Trophoblast cell (in vitro differentiated cells and primary cell): ENCODE results near the gene INTS1.

Experiments used
- DNase-seq, 2 donors: peaks; one replicate each; pipeline ENCODE4 v3.0.0-alpha.2; 2016
- H2AFZ ChIP-seq: 2 replicates; pipeline ENCODE4 v1.6.1; 2013; ENCODE audit warnings: low read length, moderate library complexity, mild to moderate bottlenecking; ENCODE audit not compliant: insufficient read depth, poor library complexity
- H2AK5ac ChIP-seq: 2 replicates; pipeline ENCODE4 v1.6.1; 2013; ENCODE audit warnings: mild to moderate bottlenecking, low read length
- H2BK120ac ChIP-seq: 2 replicates; pipeline ENCODE4 v1.6.1; 2013; ENCODE audit warnings: low read length, mild to moderate bottlenecking, moderate library complexity; ENCODE audit not compliant: insufficient read depth, poor library complexity
- H2BK12ac ChIP-seq: 2 replicates; pipeline ENCODE4 v1.6.1; 2013; ENCODE audit warnings: mild to moderate bottlenecking, low read length, moderate library complexity
- H2BK5ac ChIP-seq: 2 replicates; pipeline ENCODE4 v1.6.1; 2013; ENCODE audit warnings: low read length, low read depth, moderate library complexity, mild to moderate bottlenecking; ENCODE audit not compliant: poor library complexity
- H3K14ac ChIP-seq: 2 replicates; pipeline ENCODE4 v1.6.1; 2013; ENCODE audit warnings: mild to moderate bottlenecking, low read length
- H3K18ac ChIP-seq: 2 replicates; pipeline ENCODE4 v1.6.1; 2013; ENCODE audit warnings: mild to moderate bottlenecking, low read length
- H3K23ac ChIP-seq: 2 replicates; pipeline ENCODE4 v1.6.1; 2013; ENCODE audit warnings: low read length
- H3K27ac ChIP-seq: 2 replicates; pipeline ENCODE4 v1.5.1; 2013; ENCODE audit warnings: low read depth, mild to moderate bottlenecking, inconsistent platforms, low read length, moderate library complexity
- H3K27me3 ChIP-seq: 2 replicates; pipeline ENCODE4 v1.6.1; 2013; ENCODE audit warnings: inconsistent platforms, mild to moderate bottlenecking, low read length, moderate library complexity; ENCODE audit not compliant: insufficient read depth
- H3K36me3 ChIP-seq, 2 experiments: 1 replicate in 1 of 2; 2 replicates in 1 of 2; pipeline ENCODE4 v1.6.1; 2013; ENCODE audit warnings: low read length in 2 of 2, mild to moderate bottlenecking in 2 of 2, moderate library complexity in 1 of 2; ENCODE audit not compliant: insufficient read depth in 2 of 2, control insufficient read depth in 1 of 2
- H3K4ac ChIP-seq: 2 replicates; pipeline ENCODE4 v1.6.1; 2013; ENCODE audit warnings: low read depth, mild to moderate bottlenecking, low read length, moderate library complexity
- H3K4me1 ChIP-seq, 2 experiments: 1 replicate in 1 of 2; 2 replicates in 1 of 2; pipeline ENCODE4 v1.6.1; 2013; ENCODE audit warnings: low read length in 2 of 2, mild to moderate bottlenecking in 2 of 2, moderate library complexity in 1 of 2; ENCODE audit not compliant: insufficient read depth in 2 of 2, control insufficient read depth in 1 of 2
- H3K4me2 ChIP-seq: 2 replicates; pipeline ENCODE4 v1.6.1; 2013; ENCODE audit warnings: inconsistent platforms, mild to moderate bottlenecking, low read length, moderate library complexity
- H3K4me3 ChIP-seq: 2 replicates; pipeline ENCODE4 v1.5.1; 2013; ENCODE audit warnings: mild to moderate bottlenecking, low read depth, low read length, inconsistent platforms
- H3K79me1 ChIP-seq: one replicate; pipeline ENCODE4 v1.6.1; 2013; ENCODE audit warnings: low read length
- H3K79me2 ChIP-seq: 2 replicates; pipeline ENCODE4 v1.6.1; 2013; ENCODE audit warnings: low read length, mild to moderate bottlenecking; ENCODE audit not compliant: control insufficient read depth, insufficient read depth, poor library complexity
- H3K9ac ChIP-seq: 2 replicates; pipeline ENCODE4 v1.6.1; 2013; ENCODE audit warnings: mild to moderate bottlenecking, low read length
- H3K9me3 ChIP-seq: 2 replicates; pipeline ENCODE4 v1.6.1; 2013; ENCODE audit warnings: low read depth, mild to moderate bottlenecking, control low read depth, inconsistent platforms, low read length; ENCODE audit not compliant: insufficient read depth
- H4K12ac ChIP-seq: 2 replicates; pipeline ENCODE4 v1.6.1; 2013; ENCODE audit warnings: low read depth, mild to moderate bottlenecking, low read length, moderate library complexity
- H4K8ac ChIP-seq: 2 replicates; pipeline ENCODE4 v1.6.1; 2013; ENCODE audit warnings: low read depth, mild to moderate bottlenecking, low read length, moderate library complexity
- H4K91ac ChIP-seq: one replicate; pipeline ENCODE4 v1.6.1; 2013; ENCODE audit warnings: low read depth, mild to moderate bottlenecking, low read length, moderate library complexity
- WGBS: extraction: QIAGEN DNeasy Blood & Tissue Kit; methylation state at CpG from one replicate; pipeline ENCODE4 v1.1.7; 2013; ENCODE audit warnings: missing lambda C conversion rate; ENCODE audit not compliant: insufficient read length, insufficient coverage; ENCODE audit errors: extremely low coverage; 5-methylcytosine and 5-hydroxymethylcytosine counted together

INTS1 gene

DNA sequence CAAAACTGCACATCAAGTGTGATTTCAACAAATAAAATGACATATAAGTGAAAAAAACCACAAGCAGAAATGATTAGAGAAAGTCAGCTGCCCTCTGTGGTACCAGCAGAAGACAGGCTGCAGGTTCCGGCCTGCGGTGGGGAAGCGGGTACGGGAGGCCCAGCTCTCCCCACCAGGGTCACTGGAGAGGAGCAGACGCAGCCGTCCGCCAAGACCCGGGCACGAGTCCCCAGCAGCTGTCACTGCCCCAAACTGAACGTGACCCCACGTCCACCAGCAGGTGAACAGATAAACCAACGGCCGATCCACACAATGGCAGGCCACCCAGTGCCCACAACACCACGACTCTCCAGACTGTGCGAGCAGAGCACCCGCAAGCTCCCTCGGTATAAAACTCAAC, 28.8 kb downstream of the INTS1 start:
- Histone ChIP-seq H3K23ac (no peak overlapping the region), H3K36me3 (peaks cover 90 to 94% of the 10 kb centered on the region in 2 experiments), H3K27me3 (no peaks in the 10 kb centered on the region), H2AK5ac (no peak overlapping the region), H3K79me2 (no peaks in the 10 kb centered on the region), H3K14ac (no peak overlapping the region), H3K18ac (no peak overlapping the region), H3K79me1 (no peaks in the 10 kb centered on the region), H4K91ac (no peak overlapping the region), H3K4ac (no peak overlapping the region), H3K9me3 (peaks cover 2% of the 10 kb centered on the region), H3K4me1 (no peaks in the 10 kb centered on the region), H4K8ac (no peak overlapping the region), H2AFZ (no peak overlapping the region), H3K4me2 (no peak overlapping the region), H2BK120ac (no peak overlapping the region), H2BK5ac (no peak overlapping the region), H3K4me3 (no peak overlapping the region), H3K27ac (no peak overlapping the region), H2BK12ac (no peak overlapping the region), H4K12ac (no peak overlapping the region), H3K9ac (no peak overlapping the region)
- no peak for DNase-seq
- no CpG with 5 or more reads among the region's 17 CpGs for WGBS

DNA sequence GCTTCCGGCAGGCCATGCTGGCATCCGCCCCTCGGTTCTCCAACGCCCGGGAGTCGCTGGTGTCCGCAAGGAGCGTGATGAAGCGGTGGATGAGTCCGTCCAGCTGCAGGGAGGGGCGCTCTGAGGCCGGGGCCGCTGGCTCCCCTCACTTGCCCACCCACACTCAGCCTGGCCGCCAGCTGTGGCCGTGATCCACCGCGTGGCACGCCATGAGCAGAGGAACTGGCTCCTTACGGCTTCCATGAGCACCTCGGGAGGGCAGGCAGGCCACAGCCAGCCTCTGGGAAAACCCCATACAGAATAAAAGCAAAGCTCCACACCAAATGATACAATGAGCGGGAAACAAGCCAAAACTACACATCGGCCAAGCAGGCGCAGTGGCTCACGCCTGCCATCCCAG, 29.5 kb downstream of the INTS1 start:
- no peak overlapping the region for H3K14ac ChIP-seq
- H4K8ac ChIP-seq = no peak overlapping the region
- DNase-seq = no peak
- no peak overlapping the region for H3K9ac ChIP-seq
- no peaks in the 10 kb centered on the region for H3K79me2 ChIP-seq
- no peaks in the 10 kb centered on the region for H3K79me1 ChIP-seq
- no CpG with 5 or more reads among the region's 24 CpGs for WGBS
- no peak overlapping the region for H2AFZ ChIP-seq
- H2BK120ac ChIP-seq = no peak overlapping the region
- no peak overlapping the region for H3K4me2 ChIP-seq
- no peak overlapping the region for H2BK5ac ChIP-seq
- no peak overlapping the region for H3K18ac ChIP-seq
- no peak overlapping the region for H2AK5ac ChIP-seq
- no peak overlapping the region for H3K4me3 ChIP-seq
- no peaks in the 10 kb centered on the region for H3K4me1 ChIP-seq
- H4K91ac ChIP-seq = no peak overlapping the region
- H2BK12ac ChIP-seq = no peak overlapping the region
- H3K9me3 ChIP-seq = peaks cover 2% of the 10 kb centered on the region
- H3K27me3 ChIP-seq = no peaks in the 10 kb centered on the region
- H4K12ac ChIP-seq = no peak overlapping the region
- H3K27ac ChIP-seq = no peak overlapping the region
- H3K23ac ChIP-seq = no peak overlapping the region
- peaks cover 90 to 94% of the 10 kb centered on the region in 2 experiments for H3K36me3 ChIP-seq
- no peak overlapping the region for H3K4ac ChIP-seq

DNA sequence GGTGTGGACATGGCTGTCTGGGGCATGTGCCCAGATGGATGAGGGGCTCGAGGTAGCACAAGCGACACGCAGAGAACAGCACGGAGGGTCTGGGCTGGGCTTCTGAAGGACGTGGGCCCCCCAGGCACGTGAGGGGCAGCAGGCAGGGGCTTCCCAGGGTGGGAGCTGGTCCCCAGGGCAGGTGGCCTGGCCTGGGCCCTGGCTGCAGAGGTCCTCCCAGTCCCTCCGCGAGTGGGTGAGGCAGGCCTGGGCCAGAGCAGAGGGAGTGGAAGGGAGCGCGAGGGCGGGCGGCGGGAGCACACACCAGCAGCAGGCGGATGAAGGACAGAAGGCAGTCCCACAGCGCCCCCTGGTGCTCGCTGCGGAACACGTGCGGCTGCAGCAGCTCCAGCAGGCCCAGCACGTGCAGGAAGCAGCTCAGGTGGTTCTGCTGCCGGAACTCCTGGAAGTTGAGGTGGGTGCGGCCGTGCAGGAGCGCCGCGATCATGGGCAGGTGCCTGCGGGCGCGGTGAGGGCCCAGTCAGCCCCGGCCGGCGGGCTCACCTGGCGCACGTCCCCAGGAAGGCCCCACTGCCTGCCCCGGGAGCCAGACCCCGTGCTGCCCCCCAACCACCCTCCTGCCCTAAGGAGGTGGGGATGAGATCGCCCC, 30.2 kb downstream of the INTS1 start:
- H2BK5ac ChIP-seq = no peak overlapping the region
- no peak overlapping the region for H3K4ac ChIP-seq
- H3K27ac ChIP-seq = no peak overlapping the region
- H3K4me2 ChIP-seq = no peak overlapping the region
- H3K23ac ChIP-seq = no peak overlapping the region
- H3K18ac ChIP-seq = peak overlapping the region; percentile 17
- H2BK12ac ChIP-seq = peak overlapping the region; percentile 4
- H3K9me3 ChIP-seq = no peaks in the 10 kb centered on the region
- no peak overlapping the region for H2AK5ac ChIP-seq
- H3K14ac ChIP-seq = no peak overlapping the region
- H3K27me3 ChIP-seq = no peaks in the 10 kb centered on the region
- no peaks in the 10 kb centered on the region for H3K79me2 ChIP-seq
- H3K4me3 ChIP-seq = no peak overlapping the region
- no peak overlapping the region for H4K91ac ChIP-seq
- H3K9ac ChIP-seq = no peak overlapping the region
- peaks cover 87 to 92% of the 10 kb centered on the region in 2 experiments for H3K36me3 ChIP-seq
- no CpG with 5 or more reads among the region's 37 CpGs for WGBS
- H4K12ac ChIP-seq = no peak overlapping the region
- H3K79me1 ChIP-seq = no peaks in the 10 kb centered on the region
- no peak overlapping the region for H2BK120ac ChIP-seq
- peak; percentile 91 to 94 for DNase-seq
- H2AFZ ChIP-seq = no peak overlapping the region
- no peaks in the 10 kb centered on the region for H3K4me1 ChIP-seq
- no peak overlapping the region for H4K8ac ChIP-seq

DNA sequence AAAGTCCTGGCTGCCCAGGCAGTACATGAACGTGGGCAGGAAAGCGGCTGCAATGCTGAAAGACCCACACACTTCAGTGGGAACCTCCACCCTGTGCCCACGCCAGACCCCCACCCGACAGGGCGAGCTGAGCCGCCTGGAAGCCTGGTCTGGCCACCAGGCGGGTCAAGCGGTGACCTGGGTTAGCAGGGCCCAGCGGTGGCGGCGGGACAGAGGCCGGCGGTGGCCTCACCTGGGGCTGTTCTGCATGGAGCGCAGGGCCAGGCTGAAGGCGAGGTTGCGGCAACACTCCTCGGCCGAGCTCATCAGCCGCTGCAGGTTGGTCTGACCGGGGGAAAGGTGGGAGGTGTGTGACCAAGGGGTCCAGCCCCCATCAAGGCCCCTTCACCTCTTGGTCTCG, 33.3 kb downstream of the INTS1 start:
- no peaks in the 10 kb centered on the region for H3K79me2 ChIP-seq
- H3K79me1 ChIP-seq = peaks cover 3% of the 10 kb centered on the region
- H3K36me3 ChIP-seq = peaks cover 56 to 65% of the 10 kb centered on the region in 2 experiments
- no peak for DNase-seq
- H3K9me3 ChIP-seq = no peaks in the 10 kb centered on the region
- H3K23ac ChIP-seq = no peak overlapping the region
- H3K14ac ChIP-seq = no peak overlapping the region
- H3K18ac ChIP-seq = no peak overlapping the region
- no peak overlapping the region for H4K91ac ChIP-seq
- H4K12ac ChIP-seq = peak overlapping the region; percentile 27
- no peak overlapping the region for H3K9ac ChIP-seq
- no peak overlapping the region for H2BK12ac ChIP-seq
- no peak overlapping the region for H2BK120ac ChIP-seq
- no peak overlapping the region for H3K4me2 ChIP-seq
- H3K4me1 ChIP-seq = peaks cover 0 to 2% of the 10 kb centered on the region in 2 experiments
- H2AFZ ChIP-seq = no peak overlapping the region
- no peak overlapping the region for H3K4me3 ChIP-seq
- no peak overlapping the region for H3K4ac ChIP-seq
- H4K8ac ChIP-seq = no peak overlapping the region
- no CpG with 5 or more reads among the region's 21 CpGs for WGBS
- H2BK5ac ChIP-seq = no peak overlapping the region
- no peaks in the 10 kb centered on the region for H3K27me3 ChIP-seq
- no peak overlapping the region for H2AK5ac ChIP-seq
- peak overlapping the region; percentile 19 for H3K27ac ChIP-seq
